Endothelial cell (in vitro differentiated cells): ENCODE measurements around the gene COMMD1. TPM values are rescaled to one million over a fixed set of nuclear protein-coding genes. Genes with fewer than 3 reads are reported as not detected.

ENCODE experiments used
- DNase-seq: peaks from one replicate; pipeline ENCODE4 v3.0.0; 2021; ENCODE audit warnings: low spot score
- H3K27ac Mint-ChIP-seq: one replicate; pipeline ENCODE4 v1.8.0; 2021; ENCODE audit warnings: mixed read lengths, inconsistent platforms; ENCODE audit not compliant: unreplicated experiment
- H3K27me3 Mint-ChIP-seq: one replicate; pipeline ENCODE4 v1.8.0; 2021; ENCODE audit warnings: mild to moderate bottlenecking, moderate library complexity, mixed read lengths, inconsistent platforms; ENCODE audit not compliant: unreplicated experiment
- H3K36me3 Mint-ChIP-seq: one replicate; pipeline ENCODE4 v1.8.0; 2021; ENCODE audit warnings: mild to moderate bottlenecking, low read depth, mixed read lengths, inconsistent platforms; ENCODE audit not compliant: unreplicated experiment
- H3K4me1 Mint-ChIP-seq: one replicate; pipeline ENCODE4 v1.8.0; 2021; ENCODE audit warnings: mild to moderate bottlenecking, mixed read lengths, inconsistent platforms; ENCODE audit not compliant: unreplicated experiment
- H3K4me3 Mint-ChIP-seq: one replicate; pipeline ENCODE4 v1.8.0; 2021; ENCODE audit warnings: mild to moderate bottlenecking, mixed read lengths, inconsistent platforms; ENCODE audit not compliant: unreplicated experiment
- H3K9me3 Mint-ChIP-seq: one replicate; pipeline ENCODE4 v1.8.0; 2021; ENCODE audit warnings: mixed read lengths, inconsistent platforms; ENCODE audit not compliant: unreplicated experiment
- CTCF ChIP-seq: fragments of 200-600 bp; sonication (generic); IDR thresholded peaks from one replicate; pipeline ENCODE4 v1.5.0; 2021; ENCODE audit warnings: antibody characterized with exemption; ENCODE audit not compliant: unreplicated experiment
- total RNA-seq: library from RNA; stranded (reverse); fragmentation: NEBNext Ultra II Directional; extraction: Animal tissue kit (Norgen Biotek cat#: 25700); gene quantifications from one replicate; pipeline ENCODE4 v1.2.1, GENCODE V29; 2021; ENCODE audit not compliant: unreplicated experiment

The COMMD1 gene
- total RNA-seq, 1 donor from 2014 or later, result 39.4 TPM

- Mint-ChIP-seq H3K4me3 (no peak overlapping the region), H3K27ac (no peak overlapping the region), H3K4me1 (peaks cover 6% of the 10 kb centered on the region), H3K36me3 (peaks cover 7% of the 10 kb centered on the region), H3K27me3 (no peaks in the 10 kb centered on the region), H3K9me3 (no peaks in the 10 kb centered on the region)
- TF ChIP-seq CTCF, result no peak
- DNase-seq, result no peak
Measured at GRCh38 chr2:62074233-62074632, 168.8 kb downstream of the COMMD1 start.

GRCh38 chr2:62076980-62077638, 171.6 kb downstream of the COMMD1 start:
- H3K27me3 Mint-ChIP-seq, result no peaks in the 10 kb centered on the region
- no peak for DNase-seq
- no peaks in the 10 kb centered on the region for H3K9me3 Mint-ChIP-seq
- TF ChIP-seq CTCF, result no peak
- H3K27ac Mint-ChIP-seq, result no peak overlapping the region
- H3K4me1 Mint-ChIP-seq, result peaks cover 6% of the 10 kb centered on the region
- peaks cover 7% of the 10 kb centered on the region for H3K36me3 Mint-ChIP-seq
- H3K4me3 Mint-ChIP-seq, result no peak overlapping the region

- Mint-ChIP-seq H3K27ac (no peak overlapping the region), H3K36me3 (no peaks in the 10 kb centered on the region)
- no peak for TF ChIP-seq CTCF
Measured at GRCh38 chr2:62084801-62085200, 179.3 kb downstream of the COMMD1 start.

GRCh38 chr2:62089658-62090057, 184.2 kb downstream of the COMMD1 start:
- Mint-ChIP-seq H3K9me3 (no peaks in the 10 kb centered on the region), H3K27me3 (no peaks in the 10 kb centered on the region), H3K4me1 (peaks cover 5% of the 10 kb centered on the region), H3K27ac (no peak overlapping the region), H3K4me3 (no peak overlapping the region), H3K36me3 (no peaks in the 10 kb centered on the region)
- no peak for DNase-seq
- no peak for TF ChIP-seq CTCF

More at GRCh38 chr2:62084801-62085200, 179.3 kb downstream of the COMMD1 start:
- Mint-ChIP-seq H3K4me1 (peaks cover 5% of the 10 kb centered on the region), H3K4me3 (no peak overlapping the region), H3K9me3 (no peaks in the 10 kb centered on the region), H3K27me3 (no peaks in the 10 kb centered on the region)
- no peak for DNase-seq

- no peaks in the 10 kb centered on the region for H3K27me3 Mint-ChIP-seq
- no peak overlapping the region for H3K27ac Mint-ChIP-seq
- no peaks in the 10 kb centered on the region for H3K36me3 Mint-ChIP-seq
- no peak overlapping the region for H3K4me3 Mint-ChIP-seq
- peaks cover 5% of the 10 kb centered on the region for H3K4me1 Mint-ChIP-seq
- no peaks in the 10 kb centered on the region for H3K9me3 Mint-ChIP-seq
- DNase-seq, result no peak
- no peak for TF ChIP-seq CTCF
Measured at GRCh38 chr2:62091471-62091870, 186.0 kb downstream of the COMMD1 start.
